HL-60/S4 treated with phorbol 12-myristate 13-acetate at 8.2 ng/mL for 4 days and 3 days (cell line): ENCODE measurements around the gene GPC5.
"Not testable (repeated sequence)": the region's sequence is repeated elsewhere in the genome, so short reads cannot be mapped to it uniquely, and the experiment has no call there.

Experiments used
- in situ Hi-C: fragments of 300-500 bp; cut with MboI; formaldehyde crosslinking; loops from 2 replicates; pipeline ENCODE4 v1.15.0; 2022; ENCODE audit warnings: low sequenced_read_pairs

GPC5 gene

DNA sequence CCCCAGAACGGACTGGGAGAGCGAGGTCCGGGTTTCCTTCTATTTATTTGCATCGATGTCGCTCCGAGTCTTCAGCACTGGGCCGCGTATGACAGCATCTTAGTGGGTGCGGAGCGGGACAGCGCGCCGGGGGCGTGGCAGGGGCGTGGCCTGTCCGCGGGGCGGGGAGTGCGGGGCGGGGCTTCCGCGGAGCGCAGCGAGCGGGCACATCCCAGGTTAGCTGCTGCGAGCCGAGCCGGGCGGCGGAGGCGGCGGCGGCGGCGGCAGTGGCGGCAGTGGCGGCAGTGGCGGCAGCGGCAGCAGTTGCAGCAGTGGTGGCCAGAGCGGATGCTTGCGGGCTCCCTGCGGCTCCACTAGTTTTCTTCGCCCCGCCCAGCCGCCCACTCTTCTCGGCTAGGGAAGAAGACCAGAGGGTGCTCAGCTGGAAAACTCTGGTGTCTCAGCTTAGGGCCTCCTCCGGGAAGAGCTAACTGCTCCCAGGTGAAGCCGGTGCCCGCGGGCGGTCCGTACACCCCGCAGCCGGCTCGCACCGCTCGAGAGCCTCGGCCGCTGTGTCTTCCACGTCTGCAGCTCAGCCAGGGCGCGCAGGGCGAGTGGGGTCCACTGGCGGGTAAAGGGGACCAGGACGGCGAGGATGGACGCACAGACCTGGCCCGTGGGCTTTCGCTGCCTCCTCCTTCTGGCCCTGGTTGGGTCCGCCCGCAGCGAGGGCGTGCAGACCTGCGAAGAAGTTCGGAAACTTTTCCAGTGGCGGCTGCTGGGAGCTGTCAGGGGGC is at the start of gene GPC5:
GPC5 (plus strand) TSS at position 209 of the 776 bp plus-strand sequence.
- in situ Hi-C loops: no loop called here

DNA sequence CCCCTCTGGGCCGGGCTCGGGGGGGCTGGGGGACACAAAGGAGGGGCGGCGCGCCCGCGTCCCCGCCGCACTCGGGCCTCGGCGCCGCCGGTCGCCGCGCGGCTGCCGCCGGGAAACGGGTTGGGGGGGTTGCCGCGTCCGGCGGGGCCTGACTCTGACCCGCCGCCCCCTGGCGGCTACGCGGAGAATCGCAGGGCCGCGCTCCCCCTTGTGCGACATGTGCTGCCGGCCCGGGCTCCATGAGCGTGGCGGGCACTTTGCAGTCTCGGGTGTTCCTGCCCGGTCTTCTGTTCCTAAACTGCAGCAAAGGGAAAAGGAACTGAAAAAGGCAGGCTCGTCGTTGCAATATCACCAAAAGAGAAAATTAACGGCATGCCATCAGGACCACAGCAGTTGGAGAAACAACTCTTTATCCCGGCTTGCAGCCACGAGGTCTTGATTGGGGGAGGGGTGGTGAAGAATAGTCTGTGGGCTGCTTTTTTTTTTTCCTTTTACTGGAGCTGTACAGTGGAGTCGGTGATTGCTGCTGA is 49.5 kb upstream of the GPC5 start:
- in situ Hi-C loops: no loop called here

DNA sequence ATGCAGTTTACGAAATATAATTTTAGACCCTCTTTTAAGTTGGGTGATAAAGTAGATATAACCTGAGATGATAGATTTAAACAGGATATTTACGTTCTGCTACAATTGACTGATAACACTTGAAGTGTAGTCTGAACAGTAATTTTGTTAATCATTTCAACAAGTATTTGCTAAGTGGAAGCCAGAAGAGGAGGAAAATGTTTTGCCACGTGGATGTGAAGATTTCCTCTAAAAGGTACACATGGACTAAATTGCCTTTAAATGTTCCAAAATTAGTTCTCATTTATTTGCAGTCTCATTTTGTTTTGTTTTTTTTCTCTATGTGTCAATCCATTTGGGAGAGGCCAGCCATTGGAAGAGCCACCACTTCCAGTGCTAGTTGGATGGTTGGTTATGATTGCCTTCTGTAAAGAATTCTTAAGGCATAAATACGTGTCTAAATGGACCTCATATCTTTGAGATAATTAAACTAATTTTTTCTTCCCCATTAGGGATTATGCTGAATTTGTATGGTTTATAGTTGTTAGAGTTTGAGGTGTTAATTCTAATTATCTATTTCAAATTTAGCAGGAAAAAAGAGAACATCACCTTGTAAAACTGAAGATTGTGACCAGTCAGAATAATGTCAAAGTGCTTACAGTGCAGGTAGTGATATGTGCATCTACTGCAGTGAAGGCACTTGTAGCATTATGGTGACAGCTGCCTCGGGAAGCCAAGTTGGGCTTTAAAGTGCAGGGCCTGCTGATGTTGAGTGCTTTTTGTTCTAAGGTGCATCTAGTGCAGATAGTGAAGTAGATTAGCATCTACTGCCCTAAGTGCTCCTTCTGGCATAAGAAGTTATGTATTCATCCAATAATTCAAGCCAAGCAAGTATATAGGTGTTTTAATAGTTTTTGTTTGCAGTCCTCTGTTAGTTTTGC is 48.2 kb upstream of the GPC5 start:
- in situ Hi-C loops: no loop called here

DNA sequence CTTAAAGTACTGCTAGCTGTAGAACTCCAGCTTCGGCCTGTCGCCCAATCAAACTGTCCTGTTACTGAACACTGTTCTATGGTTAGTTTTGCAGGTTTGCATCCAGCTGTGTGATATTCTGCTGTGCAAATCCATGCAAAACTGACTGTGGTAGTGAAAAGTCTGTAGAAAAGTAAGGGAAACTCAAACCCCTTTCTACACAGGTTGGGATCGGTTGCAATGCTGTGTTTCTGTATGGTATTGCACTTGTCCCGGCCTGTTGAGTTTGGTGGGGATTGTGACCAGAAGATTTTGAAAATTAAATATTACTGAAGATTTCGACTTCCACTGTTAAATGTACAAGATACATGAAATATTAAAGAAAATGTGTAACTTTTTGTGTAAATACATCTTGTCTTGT is 47.3 kb upstream of the GPC5 start:
- in situ Hi-C loops: no loop called here

DNA sequence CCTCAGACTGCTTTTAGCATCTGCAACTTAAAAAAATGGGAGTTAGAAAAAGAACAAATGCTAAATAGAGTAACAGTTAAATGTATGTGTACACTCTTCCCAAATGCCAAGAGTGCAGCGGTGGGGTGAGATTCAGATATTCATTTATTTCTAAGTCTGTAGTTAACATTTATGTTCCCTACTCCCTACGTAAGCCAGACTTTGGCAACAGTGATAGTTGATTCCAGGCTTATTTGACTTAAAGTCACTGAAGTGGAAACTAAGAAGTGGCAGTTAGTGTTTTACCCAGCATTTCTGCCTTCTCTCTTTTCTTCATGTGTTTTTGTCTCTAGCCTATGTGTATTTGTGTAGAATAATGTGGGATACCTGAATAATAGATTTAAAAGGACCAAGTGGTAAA is 46.4 kb upstream of the GPC5 start:
- in situ Hi-C loops: no loop called here

DNA sequence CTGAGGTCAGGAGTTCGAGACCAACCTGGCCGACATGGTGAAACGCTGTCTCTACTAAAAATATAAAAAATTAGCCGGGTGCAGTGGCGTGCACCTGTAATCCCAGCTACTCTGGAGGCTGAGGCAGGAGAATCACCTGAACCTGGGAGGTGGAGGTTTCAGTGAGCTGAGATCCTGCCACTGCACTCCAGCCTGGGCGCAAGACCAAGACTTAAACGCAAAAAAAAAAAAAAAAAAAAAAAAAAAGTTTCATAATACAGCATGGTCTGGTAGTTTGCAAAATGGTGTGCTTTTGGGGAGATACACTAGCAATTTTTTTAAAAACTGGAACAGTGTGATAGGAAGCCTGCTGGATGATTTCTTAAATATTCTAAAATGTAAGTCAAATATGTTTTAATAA is 45.5 kb upstream of the GPC5 start:
- in situ Hi-C loops: not testable (repeated sequence)

DNA sequence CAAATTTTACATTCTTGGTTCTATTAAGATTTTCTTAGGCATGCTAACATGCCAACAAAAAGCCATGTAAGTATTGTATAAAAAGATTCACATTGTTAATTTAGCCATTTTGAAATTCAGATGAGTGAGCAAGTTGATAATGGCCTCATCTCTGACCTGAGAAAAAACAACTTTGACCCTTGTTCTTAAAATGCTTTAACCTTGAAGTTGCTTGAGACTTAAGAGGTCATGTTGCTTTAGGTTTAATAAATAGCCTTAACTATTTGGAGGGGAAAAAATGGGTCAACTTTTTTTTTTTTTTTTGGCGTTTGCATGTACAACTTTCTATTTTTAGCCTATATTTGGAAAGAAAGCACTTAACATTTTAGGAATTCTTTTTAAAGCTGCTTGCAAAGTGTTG is 44.9 kb upstream of the GPC5 start:
- in situ Hi-C loops: no loop called here

DNA sequence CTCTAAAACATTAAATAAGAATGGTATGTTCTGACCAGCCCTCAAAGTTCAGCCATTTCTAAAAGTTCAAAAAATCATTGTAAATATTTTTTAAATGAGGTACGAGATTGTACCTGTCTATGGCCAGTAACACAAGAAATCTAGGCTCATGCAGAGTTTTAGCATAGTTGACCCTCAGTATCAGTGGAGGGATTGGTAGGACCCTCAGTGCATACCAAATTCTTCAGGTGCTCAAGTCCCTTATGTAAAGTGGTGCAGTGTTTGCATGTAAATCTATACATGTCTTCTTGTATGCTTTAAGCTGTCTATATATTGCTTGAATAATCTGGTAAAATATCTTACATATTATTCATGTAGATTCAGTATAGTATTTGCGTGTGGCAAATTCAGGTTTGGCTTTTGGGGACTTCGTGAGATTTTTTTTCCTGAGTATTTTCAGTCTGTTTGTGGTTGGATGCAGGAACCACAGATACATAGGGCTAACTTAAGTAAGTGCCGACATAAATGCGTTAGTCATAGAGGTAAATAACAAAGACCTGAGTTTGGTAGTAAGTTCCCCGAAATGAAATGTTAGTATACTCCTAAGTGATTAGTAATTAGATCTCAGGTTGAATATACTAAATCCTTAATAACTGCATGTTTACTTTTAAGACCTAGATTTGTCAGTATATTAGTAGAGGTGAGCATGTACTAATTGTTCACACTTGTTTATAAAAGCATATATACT is 43.2 kb upstream of the GPC5 start:
- in situ Hi-C loops: no loop called here

DNA sequence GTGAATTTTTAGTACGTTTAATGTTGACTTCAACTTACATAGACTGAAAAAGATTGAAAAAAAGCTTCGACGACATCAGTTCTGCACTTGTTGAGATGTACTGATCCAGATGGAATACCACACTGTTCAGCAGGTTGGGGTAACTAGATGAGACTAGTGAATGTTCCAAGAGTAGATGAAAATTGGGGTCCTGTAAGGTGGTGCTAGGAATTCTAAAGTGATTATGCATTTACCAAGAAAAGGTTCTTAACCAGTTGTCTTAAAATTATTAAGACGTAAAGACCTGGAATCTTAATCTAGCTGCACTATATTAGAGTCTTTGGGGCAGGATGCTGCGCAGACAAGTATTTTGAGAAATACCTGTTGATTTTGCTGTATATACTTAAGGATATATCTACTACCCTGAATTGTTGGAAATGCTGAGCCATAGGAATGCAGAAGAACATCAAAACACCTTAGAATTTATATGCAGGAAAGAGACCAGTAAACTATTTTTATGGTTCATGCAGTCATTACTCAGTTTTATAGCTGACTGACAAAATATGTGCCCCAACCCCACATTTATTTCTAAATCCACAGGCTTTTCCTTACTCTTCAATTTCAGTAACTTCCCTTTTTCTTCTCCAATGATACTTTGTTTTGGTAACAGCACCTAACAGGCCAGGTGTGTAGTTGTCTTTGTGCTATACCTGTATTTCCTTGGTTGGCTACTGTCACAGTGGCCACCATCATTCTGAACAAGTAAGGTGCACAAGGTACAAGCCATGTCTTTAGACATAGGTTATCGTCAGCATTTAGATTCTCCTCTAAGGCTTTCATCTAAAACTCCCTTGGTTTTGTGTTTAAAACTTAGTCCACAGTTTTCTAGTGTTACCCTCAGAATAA is 42.4 kb upstream of the GPC5 start:
- in situ Hi-C loops: no loop called here

DNA sequence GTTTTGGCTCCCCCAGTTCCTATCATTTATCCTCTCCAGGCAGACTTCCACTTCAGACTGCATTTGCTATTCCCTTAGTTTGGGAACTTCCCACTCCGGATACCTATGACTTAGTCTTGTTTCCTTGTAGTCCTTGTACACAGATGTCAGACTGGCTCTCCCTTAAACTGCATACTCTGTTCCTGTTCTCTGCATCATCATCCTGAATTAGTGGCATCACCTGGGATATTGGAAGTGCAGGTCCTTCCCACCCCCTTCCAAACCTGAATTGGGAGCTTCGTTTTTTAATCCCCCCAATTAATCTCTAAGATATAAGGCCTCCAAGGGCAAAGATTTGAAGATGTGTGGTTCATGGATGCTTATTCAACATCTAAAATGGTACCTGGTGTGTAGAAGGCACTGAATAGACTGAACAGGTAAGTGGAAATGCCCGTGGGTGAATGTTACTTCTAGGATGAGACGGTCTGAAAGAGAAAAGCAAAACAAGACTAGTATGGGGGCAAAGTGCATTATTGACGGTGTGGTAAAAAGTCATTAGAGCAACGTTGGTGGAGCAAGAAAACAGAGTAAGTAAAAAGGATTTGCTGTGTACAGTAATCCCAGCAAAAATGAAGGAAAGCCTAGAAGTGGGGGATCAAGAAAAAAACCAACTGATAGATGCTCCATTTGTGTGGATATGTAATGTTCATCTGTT is 41.4 kb upstream of the GPC5 start:
- in situ Hi-C loops: no loop called here

DNA sequence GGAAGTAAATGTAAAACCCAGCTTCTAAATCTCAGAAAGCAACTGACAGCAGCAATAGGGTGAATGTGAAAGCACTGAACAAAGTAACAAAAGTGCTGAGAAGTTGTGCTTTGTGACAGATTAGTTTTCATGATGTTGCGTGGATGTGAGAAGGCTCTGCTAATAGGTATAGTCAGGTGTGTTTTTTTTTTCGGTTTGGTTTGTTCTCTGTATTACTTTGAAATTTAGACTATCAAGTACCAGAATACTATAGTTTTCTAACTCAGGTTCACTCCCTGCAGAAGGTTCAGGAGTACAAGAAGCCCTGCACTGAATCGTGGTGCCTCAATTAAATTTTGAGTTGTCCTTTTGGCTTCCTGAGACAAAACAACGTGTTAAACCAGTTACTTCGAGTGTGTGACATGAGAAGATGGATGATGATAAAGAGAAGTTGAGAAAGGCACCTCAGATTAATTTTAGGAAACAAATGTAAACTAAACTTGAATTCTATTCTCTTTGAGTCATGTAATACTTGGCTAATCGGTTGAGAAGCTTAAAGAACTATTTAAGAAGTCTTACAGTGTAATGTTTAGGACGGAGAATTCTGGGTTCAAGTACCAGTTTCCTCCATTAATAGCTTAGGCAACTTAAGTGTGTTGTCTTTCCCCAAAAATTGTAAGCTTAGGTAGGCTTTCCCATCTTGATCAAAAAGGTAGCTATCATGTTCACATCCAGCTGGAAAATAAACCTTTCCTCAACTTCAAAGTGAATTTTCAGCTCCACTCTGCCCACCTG is 40.6 kb upstream of the GPC5 start:
- in situ Hi-C loops: no loop called here

DNA sequence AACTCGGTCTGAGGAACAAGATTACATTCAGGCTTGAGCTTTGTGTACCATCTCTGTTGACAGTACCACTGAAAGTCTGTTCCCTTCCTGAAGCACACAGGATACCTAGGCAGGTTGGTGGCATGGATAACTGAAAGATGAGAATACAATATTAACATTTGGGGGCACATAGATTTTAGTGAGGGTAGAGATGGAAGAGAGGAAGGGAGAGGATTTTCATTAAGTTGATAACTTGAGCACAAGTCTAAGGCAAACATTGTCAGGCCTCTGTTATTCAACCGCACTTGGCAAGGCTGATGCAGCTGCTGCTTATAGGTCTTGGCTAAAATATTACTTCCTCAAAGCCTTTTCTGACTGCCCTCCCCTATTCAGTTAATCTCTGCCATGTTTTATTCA is 40.0 kb upstream of the GPC5 start:
- in situ Hi-C loops: no loop called here

DNA sequence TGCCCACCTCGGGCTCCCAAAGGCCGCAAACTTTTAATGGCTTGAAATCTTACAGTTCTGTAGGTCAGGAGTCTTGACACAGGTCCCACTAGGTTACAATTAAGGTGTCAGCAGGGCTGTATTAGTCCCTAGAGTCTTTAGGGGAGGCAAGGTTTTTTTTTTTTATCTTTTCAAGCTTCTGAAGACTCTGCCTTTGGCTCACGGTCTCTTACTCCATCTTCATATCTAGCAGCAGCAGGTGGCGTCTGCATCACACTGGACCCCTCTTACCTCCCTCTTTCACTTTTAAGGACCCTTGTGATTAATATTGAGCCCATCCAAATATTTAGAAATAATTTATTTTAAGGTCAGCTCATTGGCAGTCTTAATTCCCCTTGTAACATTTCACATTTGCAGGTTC is 39.3 kb upstream of the GPC5 start:
- in situ Hi-C loops: no loop called here

DNA sequence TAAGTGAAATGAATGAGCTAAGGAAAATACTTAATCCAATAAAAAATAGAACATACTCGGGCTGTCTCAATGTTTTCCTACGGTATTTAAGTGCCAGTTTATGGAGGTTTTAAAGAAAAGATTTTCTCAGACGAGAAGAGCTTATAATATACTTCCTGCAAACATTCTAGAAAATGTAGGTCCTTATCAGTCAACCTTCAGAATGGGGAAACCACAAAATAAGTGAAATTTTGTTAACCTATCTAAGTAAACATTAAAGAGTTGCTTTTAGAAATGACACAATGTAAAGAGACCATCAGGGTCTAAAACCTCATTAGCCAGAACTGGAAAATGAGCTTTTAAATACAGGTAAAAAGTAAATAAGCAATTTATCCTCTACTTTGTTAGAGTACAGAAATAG is 38.8 kb upstream of the GPC5 start:
- in situ Hi-C loops: no loop called here

DNA sequence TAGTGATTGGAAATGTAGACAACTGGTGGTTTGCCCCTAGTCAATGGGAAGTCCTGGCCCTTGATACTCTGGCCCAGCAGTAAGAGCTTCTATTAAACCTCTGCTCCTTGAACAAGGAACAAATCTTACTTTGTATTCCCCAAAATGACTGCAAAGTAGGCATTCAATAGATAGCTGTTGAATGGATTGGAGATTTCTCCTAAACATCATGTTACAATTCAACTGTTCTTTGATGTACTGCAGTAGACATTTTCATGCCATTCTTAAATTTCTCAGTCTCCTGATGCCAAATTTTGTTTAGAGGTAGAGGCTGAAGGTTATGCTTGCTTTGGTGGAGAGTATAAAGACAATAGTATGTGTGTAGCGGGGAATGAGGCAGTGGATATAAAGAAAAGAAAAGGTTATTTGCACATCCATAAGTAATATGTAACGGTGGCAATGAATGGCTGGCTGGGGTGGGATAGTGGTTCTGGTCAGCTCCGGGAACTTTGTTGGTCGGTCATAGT is 38.1 kb upstream of the GPC5 start:
- in situ Hi-C loops: no loop called here

DNA sequence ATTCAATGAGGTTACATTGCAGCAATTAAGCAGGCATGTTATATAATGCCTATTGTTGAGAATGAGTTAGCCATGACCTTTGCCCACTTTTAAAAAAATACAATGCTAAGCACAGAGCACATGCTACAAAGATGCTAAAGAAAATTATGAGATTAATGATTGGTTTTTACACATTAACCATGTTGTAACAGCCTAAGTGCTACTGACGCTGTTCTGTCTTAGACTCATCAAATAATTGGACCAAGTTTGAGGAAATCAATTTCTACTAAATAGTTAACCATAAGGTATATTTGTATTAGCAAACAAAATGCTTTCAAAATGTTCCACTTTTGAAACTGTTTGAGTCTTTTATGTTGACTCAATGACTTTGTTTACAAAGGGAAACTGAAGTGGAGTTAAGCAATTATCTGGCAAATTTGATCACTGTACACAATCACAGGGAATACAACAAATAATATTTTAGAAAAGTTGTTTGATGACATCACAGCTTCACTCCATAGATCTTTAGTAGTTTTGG is 36.6 kb upstream of the GPC5 start:
- in situ Hi-C loops: no loop called here

DNA sequence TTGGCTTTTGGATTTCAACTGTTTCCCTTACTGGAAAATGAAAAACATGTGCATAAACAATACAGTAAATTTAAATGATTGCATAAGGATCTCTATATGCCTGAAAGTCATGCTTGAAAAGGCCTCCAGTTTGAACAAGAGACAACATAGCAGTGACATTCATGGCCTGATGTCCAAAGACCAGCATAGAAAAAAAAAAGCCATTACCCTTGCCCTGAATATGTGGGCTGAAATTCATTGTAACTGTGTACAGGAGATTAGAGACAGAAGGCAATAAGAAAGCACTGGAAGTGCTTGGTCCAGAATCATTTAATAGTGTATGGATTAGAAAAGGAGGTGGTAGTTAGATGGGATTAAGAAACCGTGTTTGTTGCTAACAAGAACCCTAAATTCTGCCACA is 35.5 kb upstream of the GPC5 start:
- in situ Hi-C loops: no loop called here

DNA sequence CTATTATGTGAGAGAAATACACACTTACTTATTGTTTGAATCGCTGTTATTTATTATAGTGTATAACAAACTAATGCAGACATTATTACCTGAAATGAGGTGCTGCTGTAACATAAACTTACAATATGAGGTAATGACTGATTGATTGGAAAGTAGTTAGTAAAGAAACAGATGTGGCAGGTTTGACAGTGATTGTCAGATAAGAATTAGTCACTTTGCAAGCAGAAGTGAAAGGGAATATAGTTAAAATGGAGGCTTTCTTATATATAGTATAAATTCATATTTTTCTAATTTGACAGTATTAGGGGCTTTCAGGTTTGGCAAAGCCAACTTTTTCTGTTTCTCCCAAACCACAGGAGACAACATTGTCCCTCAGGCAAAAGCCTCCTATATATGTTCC is 30.3 kb upstream of the GPC5 start:
- in situ Hi-C loops: no loop called here
